ENCODE data around the gene SCLY. TPM values are rescaled to one million over a fixed set of nuclear protein-coding genes. Genes with fewer than 3 reads are reported as not detected.

Gene SCLY
- total and polyA plus RNA-seq, 12 donors: 8.3 to 14.5 (median 11.4) TPM

DNA sequence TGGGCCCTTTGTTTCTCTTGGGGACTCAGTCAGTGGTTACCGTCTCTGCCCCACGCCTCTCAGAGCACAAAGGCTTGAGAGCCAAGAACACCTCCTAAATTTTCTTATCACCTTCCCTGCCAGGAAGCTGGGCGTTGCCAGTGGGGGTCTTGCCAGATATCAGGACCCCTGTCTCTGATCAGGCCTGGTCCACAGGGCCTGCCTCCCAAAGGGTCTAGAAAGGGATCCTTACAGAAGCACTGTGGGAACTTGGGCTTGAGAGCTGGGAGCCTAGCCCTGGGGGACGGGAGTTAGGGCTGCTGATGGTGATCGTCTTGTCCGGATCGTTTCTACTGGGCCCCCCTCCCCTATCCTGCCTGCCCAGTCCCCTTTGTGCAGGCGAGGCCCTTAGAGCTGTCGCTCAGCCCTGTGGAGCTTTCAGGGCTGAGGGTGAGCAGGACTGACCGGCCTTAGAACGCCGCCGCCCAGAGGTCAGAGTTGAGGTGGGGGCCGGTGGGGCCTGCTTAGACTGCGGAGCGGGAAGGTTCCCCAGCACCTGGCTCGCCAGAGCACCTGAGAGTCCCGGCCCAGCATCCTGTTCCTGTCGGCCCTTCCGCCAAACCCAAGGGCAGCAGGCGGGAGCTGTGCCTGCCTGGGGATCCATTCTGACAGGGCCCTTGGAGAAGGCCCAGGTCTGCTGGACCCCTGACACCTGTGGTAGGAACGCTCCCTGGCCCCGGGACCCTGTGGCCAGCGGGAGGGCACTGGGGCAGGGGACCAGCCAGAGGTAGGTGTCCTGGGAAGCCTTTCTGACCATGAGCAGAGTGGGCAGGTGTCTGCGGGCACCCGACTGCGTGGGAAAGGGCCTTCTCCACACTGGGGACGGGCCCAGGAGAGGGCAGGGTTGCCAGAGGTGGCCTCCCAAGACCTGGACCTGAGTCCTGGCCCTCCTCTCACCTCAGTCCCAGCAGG, 40.3 kb downstream of the SCLY start:
- Histone ChIP-seq H3K27ac (no peak overlapping the region), H3K9me3 (no peaks in the 10 kb centered on the region), H3K4me3 (no peak overlapping the region), H3K4me1 (peaks cover 0 to 13% (median 0%) of the 10 kb centered on the region in 9 donors), H3K36me3 (no peaks in the 10 kb centered on the region), H3K27me3 (peaks cover 0 to 4% (median 0%) of the 10 kb centered on the region in 7 donors)
- TF ChIP-seq, protein P1, sequence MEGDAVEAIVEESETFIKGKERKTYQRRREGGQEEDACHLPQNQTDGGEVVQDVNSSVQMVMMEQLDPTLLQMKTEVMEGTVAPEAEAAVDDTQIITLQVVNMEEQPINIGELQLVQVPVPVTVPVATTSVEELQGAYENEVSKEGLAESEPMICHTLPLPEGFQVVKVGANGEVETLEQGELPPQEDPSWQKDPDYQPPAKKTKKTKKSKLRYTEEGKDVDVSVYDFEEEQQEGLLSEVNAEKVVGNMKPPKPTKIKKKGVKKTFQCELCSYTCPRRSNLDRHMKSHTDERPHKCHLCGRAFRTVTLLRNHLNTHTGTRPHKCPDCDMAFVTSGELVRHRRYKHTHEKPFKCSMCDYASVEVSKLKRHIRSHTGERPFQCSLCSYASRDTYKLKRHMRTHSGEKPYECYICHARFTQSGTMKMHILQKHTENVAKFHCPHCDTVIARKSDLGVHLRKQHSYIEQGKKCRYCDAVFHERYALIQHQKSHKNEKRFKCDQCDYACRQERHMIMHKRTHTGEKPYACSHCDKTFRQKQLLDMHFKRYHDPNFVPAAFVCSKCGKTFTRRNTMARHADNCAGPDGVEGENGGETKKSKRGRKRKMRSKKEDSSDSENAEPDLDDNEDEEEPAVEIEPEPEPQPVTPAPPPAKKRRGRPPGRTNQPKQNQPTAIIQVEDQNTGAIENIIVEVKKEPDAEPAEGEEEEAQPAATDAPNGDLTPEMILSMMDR (IDR thresholded peaks at IDR 0.05): no peak
- WGBS, 2 donors: 86 to 87% methylated on average over 28 of the region's 28 CpGs
- intact Hi-C loops (cut with DNase I): no loop called here
- ATAC-seq (no peak), DNase-seq (no peak)

DNA sequence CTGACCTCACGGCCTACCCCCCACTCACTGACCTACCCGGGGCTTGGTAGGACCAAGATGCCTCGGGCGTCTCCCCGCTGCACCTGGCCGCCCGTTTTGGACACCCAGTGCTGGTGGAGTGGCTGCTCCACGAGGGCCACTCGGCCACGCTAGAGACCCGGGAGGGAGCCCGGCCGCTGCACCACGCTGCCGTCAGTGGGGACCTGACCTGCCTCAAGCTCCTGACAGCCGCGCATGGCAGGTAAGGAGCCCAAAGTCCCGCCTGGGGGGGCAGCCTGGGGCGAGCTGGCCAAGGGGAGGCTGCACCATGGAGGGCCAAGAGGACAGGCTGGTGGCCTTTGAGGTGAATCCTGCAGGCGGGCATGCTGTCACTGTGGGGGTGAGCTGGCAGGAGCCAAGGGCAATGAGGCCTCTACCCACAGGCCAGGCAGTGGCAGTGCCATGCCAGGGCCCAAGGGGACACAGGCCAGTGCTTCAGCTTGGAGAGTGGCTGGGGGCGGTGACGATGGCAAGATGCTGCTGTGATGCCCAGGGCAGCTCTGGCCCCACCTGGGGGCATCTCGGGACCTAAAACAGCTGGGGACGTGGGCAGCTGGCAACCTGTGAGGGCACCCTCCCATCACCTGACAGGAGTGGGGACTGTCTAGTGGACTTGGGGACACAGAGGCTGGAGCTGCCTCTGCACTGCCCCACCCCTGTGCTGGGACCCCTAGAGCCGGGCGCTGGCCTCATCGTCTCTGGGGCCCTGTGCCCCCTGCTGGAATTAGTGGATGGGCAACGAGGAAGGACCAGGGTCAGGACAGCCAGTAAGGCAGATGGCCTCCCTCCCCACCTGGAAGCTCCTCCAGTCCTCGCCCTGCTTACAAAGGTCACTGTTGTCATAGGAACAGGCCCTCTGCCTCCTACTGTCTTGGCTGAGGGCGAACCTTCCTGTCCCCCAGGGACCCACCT, 41.4 kb downstream of the SCLY start:
- Histone ChIP-seq H3K9me3 (no peaks in the 10 kb centered on the region), H3K27me3 (peaks cover 0 to 6% (median 0%) of the 10 kb centered on the region in 7 donors), H3K4me1 (peaks cover 0 to 17% (median 0%) of the 10 kb centered on the region in 9 donors), H3K27ac (no peak overlapping the region), H3K4me3 (no peak overlapping the region), H3K36me3 (no peaks in the 10 kb centered on the region)
- TF ChIP-seq, protein P1 (IDR thresholded peaks at IDR 0.05): no peak
- intact Hi-C loops (cut with DNase I): no loop called here
- ATAC-seq: no peak
- no peak for DNase-seq
- 89 to 90% methylated on average over 30 of the region's 30 CpGs for WGBS, 2 donors

DNA sequence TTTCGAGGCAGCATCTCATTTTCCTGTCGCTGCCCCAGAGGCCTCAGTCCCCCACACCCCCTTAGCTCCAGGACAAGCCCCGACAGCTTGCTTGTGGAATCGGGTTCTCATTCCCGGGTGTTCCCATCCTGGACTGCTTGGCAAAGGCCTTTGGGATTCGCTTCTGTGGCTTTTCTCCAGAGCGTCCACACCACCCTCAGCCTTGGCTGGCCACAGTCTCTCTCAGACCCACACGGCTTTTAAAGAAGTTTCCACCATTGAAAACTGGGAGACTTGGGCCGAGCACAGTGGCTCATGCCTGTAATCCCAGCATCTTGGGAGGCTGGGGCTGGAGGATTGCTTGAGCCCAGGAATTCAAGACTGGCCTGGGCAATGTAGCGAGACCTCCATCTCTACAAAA, 42.1 kb downstream of the SCLY start:
- Histone ChIP-seq H3K4me3 (no peak overlapping the region), H3K36me3 (no peaks in the 10 kb centered on the region), H3K27me3 (peaks cover 0 to 6% (median 0%) of the 10 kb centered on the region in 7 donors), H3K4me1 (peaks cover 0 to 21% (median 0%) of the 10 kb centered on the region in 9 donors), H3K9me3 (no peaks in the 10 kb centered on the region), H3K27ac (no peak overlapping the region)
- intact Hi-C loops (cut with DNase I): no loop called here
- 85 to 93% methylated on average over 10 of the region's 10 CpGs for WGBS, 2 donors
- TF ChIP-seq, protein P1 (IDR thresholded peaks at IDR 0.05): no peak
- no peak for DNase-seq
- ATAC-seq: no peak

Measured in heart right ventricle (tissue), 16 donors.